ENCODE results near the gene ZCCHC14.
"Not testable (repeated sequence)": the region's sequence is repeated elsewhere in the genome, so short reads cannot be mapped to it uniquely, and the experiment has no call there.

The ZCCHC14 gene

DNA sequence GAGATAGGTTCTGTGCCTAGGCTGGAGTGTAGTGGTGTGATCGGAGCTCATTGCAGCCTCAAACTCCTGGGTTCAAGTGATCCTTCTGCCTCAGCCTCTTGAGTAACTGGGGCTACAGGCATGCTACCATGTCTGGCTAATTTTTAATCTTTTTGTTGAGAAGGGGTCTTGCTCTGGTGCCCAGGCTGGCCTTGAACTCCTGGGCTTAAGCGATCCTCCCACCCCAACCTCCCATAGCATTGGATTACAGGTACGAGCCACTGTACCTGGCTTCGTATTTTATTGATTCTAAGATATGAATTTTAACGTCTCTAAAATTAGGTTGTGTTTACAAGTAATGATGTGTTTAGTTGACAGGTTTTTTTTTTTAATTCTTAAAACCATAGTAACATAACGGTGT is 30.8 kb upstream of the ZCCHC14 start:
- not testable (repeated sequence) for DNase-seq

DNA sequence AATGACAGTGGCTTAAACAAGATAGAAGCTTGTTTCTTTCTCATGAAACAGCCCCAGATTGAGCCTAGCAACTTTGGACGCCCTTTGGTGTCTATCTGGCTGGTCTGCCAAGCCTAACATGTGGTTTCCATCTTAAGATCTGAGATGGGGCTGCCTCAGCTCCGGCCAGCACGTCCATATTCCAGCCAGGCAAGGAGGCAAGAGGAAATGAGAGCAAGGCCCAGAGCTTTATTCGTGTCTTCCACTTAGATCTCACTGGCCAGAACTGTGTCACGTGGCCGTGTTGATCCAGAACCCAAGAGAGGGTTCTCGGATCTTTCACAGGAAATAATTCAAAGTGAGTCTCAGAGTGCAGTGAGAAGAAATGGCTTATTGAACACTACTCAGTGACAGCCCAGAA is 28.9 kb upstream of the ZCCHC14 start:
- DNase-seq, result not testable (repeated sequence)

DNA sequence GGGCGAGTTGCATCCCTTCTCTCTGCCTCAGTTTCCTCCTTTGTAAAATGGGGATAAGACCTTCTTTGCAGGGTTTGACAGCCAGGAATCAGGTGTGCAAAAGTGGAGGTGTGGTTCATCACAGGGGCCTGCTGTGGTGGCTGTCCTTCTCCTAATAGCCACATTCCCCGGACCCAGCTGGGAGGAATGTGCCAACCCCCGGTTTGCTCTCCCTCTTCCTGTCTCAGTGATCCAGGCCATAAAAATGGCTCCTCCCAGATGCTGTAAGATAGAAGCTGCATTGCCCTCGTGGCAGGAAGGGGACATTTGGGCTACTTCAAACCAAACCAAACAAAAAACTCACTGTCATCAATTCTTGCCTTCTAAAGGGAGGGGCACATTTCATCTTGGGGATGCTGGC is 26.3 kb upstream of the ZCCHC14 start:
- not testable (repeated sequence) for DNase-seq

DNA sequence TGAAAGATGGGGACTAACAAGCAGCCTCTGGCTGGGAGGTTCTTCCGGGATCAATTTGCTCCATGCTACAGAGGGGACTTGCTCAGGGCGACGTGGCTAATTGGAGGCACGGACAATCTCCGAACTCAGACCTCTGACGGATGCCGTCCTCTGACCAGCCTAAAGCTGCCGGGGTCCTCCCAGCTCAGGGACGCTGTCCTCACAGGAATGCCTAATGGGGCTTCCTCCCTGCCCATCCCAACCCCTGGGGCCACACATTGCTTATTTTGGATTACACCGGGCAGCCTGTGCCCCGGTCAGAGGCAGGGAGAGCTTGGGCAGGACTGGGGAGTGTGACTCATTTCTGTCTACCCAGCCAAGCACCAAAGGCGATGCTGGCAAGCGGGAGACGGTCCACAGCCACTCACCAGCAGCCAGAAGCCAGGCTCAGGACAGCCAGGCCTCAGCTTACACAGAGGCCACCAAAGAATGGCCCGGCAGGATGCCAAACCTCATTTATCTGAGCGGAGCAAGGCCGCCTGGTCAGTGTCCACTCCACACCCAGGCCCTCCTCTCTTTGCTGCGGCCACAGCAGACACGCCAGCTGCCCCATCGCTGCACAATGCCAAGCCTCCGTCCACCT is 25.7 kb upstream of the ZCCHC14 start:
- DNase-seq, result not testable (repeated sequence)

DNA sequence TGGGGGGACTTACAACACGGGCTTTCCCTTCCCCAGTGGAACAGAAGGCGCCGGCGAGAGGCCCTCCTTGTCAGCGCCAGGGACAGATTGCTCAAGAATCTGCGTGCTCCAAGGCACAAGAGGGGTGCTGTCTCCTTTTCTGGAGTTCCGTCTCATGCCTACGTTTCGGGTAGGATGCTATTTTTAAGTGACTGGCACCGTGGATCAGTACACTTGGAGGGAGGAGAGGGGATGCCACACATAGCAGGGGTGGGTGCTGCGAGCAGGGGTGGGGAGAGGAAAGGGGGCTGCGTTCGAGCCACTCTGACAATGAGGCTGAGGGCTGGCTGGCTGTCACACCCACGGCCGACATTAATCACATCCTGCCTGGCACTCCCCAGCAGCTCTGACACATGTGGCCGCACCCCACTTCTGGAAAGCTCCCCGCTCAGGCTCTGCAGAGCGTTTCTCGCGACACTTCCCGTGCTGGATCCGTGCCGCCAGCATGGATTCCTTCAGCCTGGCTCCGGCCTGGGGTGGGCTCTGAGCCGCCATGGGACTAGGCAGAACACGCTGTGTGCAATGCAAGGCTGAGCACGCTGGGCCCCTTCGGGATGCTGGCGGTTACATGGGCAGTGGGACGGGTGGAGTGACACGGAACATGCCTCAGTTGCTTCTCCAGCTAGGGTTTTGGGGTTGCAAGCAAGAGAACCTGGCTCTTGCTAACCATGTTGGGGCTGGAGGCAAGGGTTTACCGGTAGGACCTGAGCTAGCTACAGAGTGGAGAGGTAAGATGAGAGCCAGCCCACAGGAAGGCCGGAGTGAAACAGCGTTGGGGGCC is 25.0 kb upstream of the ZCCHC14 start:
- not testable (repeated sequence) for DNase-seq

DNA sequence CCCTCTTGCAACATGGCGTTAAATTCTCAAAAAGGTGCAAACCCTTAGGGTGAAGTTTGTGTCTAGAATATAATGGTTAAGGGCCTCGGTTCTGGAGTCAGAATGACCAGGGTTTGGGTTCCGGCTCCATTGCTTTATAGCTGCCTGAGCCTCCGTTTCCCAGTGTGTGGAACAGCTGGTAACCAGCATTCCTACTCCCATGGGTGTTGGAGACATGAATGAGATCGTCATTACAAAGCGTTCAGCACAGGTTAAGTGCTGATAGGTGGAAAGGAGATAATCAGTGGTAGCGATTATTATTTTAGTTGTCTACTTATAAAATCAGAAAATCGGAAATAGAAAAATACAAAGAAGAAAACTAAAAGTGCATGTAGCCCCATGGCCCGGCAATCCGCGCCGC is 23.5 kb upstream of the ZCCHC14 start:
- DNase-seq, result no peak

DNA sequence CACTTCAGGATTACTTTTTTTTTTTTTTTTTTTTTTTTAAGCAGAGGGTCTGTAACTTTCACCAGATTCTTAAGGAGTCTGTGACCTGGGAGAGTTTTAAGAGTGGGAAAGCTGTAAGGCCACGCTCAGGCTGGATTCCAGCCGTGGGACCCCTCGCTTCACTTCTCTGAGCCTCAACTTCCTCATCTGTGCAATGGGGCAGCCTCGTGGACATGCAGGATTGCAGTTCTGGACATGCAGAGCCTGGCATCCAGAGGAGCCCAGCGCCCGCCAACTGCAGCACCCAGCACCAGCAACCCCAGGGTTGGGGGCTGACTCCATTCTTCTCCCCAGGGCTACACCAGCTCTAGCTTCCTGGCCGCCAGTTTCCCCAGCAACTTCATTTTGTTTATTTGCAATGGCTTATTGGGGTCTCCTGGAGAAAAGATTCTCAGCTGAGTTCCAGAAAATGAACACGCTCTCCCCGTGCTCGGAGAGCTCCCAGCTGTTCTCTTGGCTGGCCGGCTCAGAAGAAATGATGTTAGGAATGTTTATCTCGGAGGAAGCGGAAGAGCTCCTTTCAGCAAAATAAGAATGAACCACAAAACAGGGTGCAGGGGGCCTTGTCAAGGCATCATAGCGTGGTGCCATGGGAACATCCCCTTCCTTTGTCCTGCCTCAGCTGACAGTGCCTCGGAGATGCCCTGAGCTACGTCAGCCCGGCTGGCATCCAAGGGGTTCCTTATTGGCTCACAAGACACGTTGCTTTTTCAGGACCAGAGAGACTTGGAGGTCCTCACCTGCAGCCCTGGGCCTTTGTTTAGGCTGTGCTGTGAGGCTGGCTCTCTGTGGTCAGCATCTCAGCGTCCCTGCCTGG is 22.9 kb upstream of the ZCCHC14 start:
- DNase-seq, result no peak

DNA sequence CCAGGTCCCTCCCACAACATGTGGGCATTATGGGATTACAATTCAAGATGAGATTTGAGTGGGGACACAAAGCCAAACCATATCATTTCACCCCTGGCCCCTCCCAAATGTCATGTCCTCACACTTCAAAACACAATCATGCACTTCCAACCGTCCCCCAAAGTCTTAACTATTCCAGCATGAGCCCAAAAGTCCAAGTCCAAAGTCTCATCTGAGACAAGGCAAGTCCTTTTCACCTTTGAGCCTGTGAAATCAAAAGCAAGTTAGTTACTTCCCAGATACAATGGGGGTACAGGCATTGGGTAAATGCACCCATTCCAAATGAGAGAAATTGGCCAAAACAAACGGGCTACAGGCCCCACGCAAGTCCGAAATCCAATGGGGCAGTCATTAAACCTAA is 17.0 kb upstream of the ZCCHC14 start:
- not testable (repeated sequence) for DNase-seq

DNA sequence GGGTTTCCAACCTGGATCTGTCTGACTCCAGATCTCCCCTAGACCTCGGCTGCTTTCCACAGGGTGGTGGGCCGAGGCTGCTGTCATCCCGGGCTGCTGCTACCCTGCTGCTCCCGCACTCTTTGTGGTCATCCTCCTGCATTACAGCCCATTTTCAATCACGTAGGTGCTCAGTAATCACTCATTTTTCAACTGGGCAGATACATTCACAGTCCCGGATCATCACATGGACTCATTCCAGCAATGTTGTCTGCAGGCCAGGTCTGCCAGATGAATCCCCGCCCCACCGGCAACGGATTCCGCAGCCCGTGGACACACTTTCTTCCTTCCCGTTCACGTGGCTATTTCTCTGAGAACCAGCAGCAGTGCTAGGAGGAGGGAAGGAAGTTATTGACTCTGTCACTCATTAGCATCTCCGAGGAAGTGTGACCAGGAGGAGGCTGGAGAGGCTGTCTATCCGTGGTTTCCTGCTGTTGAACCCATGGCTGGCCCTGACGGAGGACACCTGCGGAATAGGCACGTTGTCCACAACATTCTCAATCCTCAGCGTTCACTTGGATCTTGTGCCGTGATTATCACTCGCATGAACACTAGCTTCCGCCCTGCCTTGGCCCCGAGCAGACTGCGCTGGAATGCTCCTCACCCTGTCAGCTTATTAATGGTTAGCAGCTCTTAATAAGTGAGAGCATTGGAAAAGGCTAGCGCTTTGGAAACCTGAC is 14.7 kb upstream of the ZCCHC14 start:
- no peak for DNase-seq

DNA sequence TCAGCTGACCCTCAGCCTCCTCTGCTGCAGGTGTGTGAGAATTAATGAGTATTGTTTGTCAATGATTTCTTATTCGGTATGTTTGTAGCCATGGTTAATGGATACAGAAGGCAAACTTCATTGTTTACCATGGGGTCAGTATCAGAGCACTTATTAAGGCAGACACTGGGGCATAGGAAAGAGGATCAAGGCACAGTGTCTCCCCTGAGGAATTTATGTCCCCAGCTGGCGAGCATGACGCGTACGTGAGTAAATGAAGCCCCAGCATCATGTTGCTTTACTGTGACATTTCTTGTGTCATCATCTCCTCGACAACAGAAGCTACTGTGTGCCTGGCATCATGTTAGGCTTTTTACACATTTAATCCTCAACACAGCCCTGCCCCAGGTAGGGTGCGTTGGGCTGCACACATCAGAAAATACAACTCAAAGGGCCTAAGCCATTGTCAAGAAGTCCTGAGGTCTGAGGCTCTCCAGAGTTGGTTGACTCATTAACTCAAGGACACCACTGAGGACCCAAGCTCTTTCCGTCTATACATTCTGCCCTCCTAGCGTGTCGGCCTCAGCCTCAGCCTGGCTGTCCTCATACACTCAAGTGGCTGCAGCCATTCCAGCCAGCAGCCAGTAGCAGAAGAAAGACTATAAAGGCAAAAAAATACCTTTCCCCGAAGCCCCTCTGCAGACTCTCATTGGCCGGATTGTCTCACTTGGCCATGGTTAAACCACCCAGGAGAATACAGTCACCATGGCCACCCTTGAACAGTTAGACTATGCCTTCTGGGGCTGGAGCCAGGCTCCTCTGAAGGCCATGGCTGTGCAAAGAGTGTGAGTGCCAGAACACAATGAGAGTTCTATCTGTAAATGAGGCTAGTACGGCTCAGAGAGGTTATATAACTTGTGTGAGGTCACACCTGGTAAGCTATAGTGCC is 13.9 kb upstream of the ZCCHC14 start:
- no peak for DNase-seq

DNA sequence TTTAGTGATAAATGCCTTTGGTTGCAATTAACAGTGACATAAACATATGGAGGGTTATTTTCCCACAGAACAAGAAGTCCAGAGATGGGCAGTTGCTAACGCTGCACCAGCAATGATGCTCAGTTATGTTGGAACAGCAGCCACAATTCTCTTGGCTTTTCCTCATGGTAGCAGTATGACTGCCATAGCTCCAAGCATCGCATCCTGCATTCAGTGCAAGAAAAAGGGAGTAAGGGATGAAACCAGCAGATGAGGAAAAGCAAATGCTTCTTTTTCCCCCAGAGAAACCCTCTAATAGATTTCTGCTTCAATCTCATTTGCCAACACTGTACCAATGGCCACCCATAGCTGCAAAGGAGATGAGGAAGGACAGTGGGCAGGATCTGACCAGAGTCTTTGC is 13.0 kb upstream of the ZCCHC14 start:
- no peak for DNase-seq

DNA sequence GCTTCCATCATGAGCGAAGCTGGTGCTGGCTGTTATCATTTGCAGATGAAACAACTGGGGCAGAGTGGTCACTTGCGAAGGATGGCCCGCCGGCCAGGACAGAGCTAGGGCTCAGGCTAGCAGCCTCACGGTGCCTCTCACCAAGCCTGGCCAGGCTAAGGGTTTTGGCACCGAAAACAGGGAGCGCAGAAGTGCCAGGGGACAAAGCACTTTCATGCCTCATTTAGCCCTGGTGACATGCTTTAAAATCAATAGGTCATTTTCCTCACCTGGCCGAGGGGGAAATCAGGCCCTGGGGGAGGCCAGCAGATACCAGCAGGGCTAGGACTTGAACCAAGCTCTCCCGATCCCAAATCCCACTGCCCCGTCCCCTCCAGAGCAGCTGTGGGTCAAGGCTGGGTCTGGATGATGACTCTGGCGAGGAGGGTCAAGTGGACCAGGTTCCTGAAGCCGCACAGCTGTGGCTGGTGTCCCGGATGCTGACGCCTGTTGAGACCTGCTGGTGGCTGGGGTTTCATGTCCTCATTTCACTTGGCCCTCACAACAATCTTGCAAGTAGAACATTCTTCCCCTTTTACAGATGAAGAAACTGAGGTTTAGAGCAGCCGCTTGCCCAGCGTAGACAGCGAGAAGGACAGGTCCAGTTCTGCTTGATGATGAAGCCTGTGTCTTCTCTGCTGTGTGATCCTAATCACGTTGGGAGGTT is 10.6 kb upstream of the ZCCHC14 start:
- not testable (repeated sequence) for DNase-seq

DNA sequence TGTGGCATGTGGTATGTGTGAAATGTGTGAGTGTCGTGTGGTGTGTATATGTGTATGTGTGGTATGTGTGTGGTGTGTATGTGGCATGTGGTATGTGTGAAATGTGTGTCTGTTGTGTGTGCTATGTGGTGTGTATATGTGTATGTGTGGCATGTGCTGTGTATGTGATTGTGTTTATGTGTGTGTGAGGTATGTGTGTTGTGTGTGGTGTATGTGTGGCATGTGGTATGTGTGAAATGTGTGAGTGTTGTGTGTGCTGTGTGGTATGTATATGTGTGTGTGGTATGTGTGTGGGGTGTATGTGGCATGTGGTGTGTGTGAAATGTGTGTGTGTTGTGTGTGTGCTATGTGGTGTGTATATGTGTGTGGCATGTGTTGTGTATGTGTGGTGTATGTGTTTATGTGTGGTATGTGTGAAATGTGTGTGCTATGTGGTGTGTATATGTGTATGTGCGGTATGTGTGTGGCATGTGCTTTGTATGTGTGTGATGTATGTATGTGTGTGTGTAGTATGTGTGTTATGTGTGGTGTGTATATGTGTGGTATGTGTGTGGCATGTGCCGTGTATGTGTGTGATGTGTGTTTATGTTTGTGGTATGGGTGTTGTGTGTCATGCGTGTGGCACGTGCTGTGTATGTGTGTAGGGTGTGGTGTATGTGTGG is 9.6 kb upstream of the ZCCHC14 start:
- DNase-seq, result no peak

DNA sequence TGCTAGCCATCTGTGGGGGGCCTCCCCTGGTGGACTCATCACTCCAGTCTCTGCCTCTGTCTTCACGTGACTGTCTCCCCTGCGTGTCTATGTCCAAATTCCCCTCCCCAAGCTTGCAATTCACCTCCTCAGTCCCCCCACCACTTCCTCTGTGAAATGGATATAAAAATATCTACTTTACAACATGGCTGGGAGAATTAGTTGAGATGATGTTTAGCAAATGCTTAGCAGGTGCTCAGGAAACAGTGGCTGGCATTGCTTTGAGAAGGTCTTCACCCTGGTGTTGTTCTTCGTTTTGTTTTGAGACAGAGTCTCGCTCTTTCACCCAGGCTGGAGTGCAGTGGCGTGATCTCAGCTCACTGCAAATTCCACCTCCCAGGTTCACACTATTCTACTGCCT is 8.3 kb upstream of the ZCCHC14 start:
- no peak for DNase-seq

DNA sequence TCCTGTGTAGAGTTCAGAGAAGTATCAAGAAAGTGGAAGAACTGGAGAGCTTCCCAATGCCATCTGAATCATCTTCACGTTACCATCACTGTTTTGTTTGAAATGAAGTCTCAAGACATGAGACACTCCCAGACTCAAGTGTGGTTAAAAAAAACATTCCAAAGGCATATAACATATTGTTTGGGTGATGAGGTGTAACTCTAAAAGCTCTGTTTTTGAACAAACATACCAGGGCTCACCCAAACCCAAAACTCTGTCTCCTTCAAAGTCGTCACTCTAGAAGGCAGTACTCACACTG is 6.3 kb upstream of the ZCCHC14 start:
- DNase-seq, result no peak

DNA sequence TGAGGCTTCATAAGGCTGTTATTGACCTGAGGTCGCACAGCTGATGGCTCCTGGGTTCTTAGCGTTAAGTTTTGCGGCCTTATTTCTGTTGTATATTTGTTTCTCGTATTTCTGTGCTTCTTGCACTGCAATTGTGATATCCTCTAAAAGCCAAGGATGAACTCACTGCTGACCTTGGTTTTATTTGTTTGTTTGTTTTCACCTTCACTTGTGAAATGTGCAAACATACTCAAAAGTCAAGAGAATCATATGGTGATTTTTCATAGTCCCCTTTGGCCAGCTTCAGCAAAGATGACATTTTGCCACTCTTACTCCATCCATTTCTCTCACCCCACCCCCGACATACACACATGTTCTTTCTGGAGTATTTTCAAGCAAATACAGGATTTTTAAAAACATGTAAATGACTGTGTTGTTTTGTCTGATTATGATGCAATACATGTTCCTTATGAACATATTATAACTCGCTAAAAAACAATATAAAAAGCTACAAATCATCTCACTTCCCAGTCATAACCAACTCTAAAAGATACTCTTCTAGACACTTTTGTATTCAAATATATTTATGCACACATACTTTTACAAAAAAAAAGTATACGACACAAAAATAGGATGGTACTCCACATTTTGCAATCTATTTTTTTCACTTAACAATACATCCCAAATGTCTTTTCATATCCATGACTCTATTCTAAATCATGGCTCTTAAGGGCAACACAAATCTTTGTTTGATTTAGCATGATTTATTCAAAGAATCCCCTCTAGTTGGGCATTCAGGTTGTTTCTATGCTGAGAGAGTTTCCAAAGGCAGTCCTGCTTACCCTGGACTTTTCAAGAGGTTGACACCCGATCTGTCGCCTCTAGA is 5.7 kb upstream of the ZCCHC14 start:
- no peak for DNase-seq

DNA sequence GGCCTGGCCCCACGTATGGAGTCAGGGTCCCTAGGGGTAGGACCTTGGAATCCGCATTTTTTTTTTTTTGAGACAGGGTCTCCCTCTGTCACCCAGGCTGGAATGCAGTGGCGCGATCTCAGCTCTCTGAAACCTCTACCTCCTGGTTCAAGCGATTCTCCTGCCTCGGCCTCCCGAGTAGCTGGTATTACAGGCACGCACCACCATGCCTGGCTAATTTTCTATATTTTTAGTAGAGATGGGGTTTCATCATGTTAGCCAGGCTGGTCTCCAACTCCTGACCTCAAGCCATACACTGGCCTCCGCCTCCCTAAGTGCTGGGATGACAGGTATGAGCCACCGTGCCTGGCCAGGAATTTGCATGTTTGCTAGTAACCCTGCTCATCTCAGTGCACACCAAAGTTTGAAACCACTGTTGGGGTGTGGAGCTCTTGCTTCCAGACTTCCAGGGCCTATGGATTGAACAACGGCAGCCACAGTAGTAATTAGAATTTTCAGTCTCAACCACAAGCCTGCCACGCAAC is 5.0 kb upstream of the ZCCHC14 start:
- DNase-seq, result not testable (repeated sequence)

DNA sequence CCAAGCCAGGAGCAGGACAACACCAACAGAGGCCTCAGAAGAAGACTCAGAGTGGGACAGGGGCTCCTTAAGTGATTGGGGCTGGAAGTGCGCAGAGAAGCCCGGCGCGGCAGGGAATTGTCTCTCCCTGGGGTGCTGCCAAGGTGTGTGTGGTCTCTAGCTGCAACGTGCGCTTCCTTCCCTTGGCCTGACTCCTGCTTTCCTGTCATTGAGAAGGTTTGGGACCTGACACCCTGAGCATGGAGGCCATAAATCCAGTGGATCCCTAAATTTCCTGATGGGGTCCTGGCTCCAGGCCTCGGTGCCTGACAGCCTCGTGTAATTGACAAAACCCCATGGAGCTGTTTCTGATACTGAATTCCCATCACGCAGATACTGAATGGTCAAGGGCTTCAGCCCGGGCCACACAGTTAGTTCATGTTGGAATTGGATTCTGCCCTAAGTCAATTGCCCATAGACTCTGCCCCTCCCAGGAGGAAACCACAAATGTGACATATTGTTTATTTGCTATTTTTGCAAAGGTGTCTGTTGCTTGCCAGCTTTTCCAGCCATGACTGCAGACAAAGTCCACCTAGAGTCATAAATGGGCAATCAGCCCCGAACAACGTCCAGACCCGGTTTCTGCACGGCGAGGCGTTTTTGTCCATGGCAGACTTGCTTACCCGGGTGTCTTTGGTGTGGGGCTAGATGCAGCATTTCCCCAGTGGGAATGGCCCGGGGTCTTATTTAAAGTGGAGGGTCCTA is 4.4 kb upstream of the ZCCHC14 start:
- not testable (repeated sequence) for DNase-seq

DNA sequence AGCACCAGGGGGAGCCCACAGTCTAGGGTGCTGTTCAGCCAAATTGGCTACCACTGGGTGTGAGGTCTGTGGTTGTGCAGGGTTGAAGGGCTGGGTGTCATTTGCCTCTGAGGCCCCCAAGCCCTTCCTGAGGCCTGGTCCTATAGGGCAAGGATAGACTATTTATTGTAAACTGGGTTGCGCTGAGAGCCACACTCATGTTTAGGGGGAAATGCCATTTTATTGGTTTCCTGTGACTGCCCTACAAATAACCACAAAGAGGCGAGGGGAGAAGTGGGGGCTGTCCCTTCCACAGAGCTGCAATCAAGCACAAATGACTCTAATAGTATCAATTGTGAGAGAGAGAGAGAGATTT is 3.6 kb upstream of the ZCCHC14 start:
- DNase-seq, result no peak
